SIG-M5 treated with dmso at 0.1 percent for 504 hours (cell line): ENCODE measurements around the gene WFDC2.

Experiments used
- DNase-seq: peaks from one replicate; lab custom pipeline; 2025; ENCODE audit not compliant: unreplicated experiment; lab: John Stamatoyannopoulos, UW

Gene WFDC2

GRCh38 chr20:45489083-45489531 lies 19.6 kb downstream of the WFDC2 start:
- DNase-seq = no peak

- DNase-seq = peak; percentile 77
These were observed 26.0 kb downstream of the WFDC2 start for GRCh38 chr20:45495501-45495941.

- no peak for DNase-seq
These were observed 26.6 kb downstream of the WFDC2 start for GRCh38 chr20:45496166-45496565.

GRCh38 chr20:45497971-45498494 lies 28.5 kb downstream of the WFDC2 start:
- DNase-seq = no peak

- no peak for DNase-seq
These were observed 30.5 kb downstream of the WFDC2 start for GRCh38 chr20:45500022-45500421.

- DNase-seq = no peak
These were observed 32.0 kb downstream of the WFDC2 start for GRCh38 chr20:45501600-45501999.

- DNase-seq = no peak
These were observed 33.0 kb downstream of the WFDC2 start for GRCh38 chr20:45502561-45502960.

- no peak for DNase-seq
These were observed 33.9 kb downstream of the WFDC2 start for GRCh38 chr20:45503403-45503802.

- no peak for DNase-seq
These were observed 36.8 kb downstream of the WFDC2 start for GRCh38 chr20:45506398-45506797.

- DNase-seq = no peak
These were observed 37.7 kb downstream of the WFDC2 start for GRCh38 chr20:45507011-45507820.

GRCh38 chr20:45508068-45508886 lies 38.7 kb downstream of the WFDC2 start:
- no peak for DNase-seq

GRCh38 chr20:45509091-45509490 lies 39.5 kb downstream of the WFDC2 start:
- no peak for DNase-seq

- DNase-seq = no peak
These were observed 40.8 kb downstream of the WFDC2 start for GRCh38 chr20:45510242-45510862.

GRCh38 chr20:45515147-45515913 lies 45.8 kb downstream of the WFDC2 start, which contains the start of gene SPINT3:
TSS of gene SPINT3 (minus strand) at chr20:45515622. CDS start at chr20:45515608, 14 bp downstream.
- DNase-seq = no peak

- no peak for DNase-seq
These were observed 48.7 kb downstream of the WFDC2 start for GRCh38 chr20:45518282-45518681.

- no peak for DNase-seq
These were observed 54.3 kb downstream of the WFDC2 start for GRCh38 chr20:45523821-45524220.

GRCh38 chr20:45527294-45527693 lies 57.7 kb downstream of the WFDC2 start:
- DNase-seq = no peak
